COR-L47 (cell line): ENCODE data around the gene SOCS1.

Source experiments
- DNase-seq: peaks from one replicate; lab custom pipeline; 2025; lab: John Stamatoyannopoulos, UW

Gene SOCS1

DNA sequence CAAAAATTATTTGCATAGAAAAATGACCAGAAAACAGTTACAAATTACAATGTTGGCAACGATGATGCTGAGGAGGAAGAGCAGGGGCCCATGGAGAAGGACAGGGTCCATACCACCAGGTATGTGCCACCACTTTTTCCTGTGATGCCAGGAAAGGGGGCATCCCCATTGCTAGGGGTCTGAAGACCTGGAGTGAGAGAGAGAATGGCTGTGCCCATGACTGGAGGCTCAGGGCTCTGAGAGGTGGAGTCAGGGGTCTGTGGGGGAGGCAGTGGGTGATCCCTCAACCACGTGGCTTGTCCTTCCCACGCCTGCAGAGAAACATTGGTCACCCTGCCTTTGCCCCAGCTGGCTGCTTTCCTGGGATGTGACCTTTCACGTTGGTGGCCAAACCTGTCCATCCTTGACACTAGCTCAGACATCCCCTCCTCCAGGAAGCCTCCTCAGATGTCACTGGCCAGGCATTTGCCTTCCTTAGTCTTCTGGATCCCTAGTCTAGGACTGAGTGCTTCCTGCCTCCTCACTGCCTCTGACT is 51.4 kb downstream of the SOCS1 start:
- no peak for DNase-seq
